ENCODE results near the gene RSU1.

Gene RSU1

DNA sequence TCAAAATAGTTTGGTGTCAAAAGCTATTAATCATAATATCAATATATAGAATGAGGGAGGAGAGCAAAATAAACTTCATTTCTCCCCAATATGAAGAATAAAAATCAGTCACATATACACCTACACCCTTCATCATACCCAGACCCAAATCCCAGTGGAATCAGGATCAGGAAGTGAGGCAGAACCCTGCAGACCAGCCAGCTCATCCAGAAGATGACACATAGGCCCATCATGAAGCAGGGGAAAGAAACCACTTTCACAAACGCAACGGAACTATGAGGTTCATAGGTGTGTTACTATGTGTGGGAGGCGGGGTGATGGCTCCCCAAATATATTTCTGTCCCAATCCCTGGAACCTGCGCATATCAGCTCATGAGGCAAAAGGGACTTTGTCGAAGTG is 89.0 kb downstream of the RSU1 start:
- DNase-seq: no peak

DNA sequence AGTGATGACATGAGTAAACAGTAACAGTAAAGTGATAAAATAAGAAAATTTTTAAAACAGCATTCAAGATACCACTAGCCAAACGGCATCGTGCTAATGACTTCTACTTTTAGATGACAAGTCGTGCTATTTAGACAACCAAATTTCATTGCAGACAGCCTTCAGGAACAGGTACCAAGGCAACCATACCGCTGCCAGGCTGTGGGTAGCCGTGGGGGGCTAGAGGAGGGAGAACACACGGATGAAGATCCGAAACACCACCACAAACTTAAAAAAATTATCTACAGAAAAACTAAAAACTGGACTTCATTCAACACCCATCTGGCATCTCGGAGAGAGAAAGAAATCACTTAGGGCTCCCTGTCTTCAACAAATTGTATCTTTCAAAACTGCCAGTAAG is 89.6 kb downstream of the RSU1 start:
- no peak for DNase-seq

DNA sequence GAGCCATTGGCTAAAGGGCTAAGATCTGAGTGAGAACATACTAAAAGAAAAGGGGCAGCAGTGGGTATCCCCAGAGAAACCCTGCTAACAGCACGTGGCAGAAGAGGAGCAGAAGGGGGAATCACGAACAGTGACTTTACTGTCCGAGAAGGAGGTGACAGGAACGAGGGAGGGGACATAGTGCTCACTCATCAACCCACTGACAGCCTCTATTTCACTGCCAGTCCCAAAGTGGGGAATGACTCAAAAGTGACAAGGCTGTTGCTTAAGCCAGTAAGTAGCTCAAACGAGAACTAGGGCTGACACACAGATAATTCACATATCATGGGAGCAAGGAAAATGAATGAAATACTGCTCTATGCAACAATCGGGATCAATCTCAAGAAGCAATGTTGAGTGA is 92.7 kb downstream of the RSU1 start:
- no peak for DNase-seq

DNA sequence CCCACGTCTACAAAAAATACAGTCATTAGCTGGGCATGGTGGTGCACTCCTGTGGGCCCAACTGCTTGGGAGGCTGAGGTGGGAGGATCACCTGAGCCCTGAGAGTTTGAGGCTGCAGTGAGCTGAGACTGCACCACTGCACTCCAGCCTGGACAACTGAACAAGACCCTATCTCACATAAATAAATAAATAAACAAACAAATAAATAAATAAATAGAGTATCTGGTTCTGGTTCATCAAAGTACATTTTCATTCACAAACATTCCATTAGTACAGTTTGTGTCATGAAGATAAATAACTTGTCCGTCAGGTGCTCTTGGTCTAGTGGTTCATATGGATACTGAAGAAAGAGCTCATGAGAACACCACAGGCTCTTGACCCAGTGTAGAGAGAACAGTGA is 96.4 kb downstream of the RSU1 start:
- DNase-seq: no peak

DNA sequence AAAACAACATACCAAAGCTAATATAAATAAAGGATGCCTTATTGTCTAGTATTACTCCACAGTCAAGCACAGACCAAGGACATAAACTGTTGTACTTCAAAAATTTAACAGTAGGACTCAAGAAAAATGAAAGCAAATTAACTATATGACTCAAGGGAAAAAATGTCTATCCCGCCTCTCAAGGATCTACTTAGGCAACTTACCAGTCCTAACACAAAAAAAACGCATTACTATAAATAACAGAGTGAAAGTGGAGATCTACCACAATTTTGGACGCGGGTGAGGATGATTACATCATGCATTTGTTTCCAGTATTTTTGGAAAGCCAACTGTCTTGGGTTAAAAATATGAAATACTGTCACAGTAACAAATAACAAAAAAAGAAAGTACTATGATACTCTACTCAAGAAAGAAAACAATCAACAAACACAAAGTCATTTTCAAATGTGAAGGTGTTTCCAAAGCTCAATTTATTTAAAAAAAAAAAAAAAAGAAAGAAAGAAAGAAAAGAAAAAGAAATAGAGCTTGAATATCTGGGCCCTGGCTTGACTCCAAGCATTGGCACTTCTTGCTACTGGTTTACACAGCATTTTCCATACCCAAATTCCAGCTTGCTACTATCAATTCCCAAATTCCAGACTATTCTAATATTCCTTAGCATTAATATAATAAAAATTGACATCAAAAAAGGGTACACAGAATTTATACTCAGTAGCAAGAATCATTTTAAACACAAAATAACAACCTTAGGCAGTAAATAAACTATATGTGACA is 99.4 kb downstream of the RSU1 start:
- DNase-seq: no peak

DNA sequence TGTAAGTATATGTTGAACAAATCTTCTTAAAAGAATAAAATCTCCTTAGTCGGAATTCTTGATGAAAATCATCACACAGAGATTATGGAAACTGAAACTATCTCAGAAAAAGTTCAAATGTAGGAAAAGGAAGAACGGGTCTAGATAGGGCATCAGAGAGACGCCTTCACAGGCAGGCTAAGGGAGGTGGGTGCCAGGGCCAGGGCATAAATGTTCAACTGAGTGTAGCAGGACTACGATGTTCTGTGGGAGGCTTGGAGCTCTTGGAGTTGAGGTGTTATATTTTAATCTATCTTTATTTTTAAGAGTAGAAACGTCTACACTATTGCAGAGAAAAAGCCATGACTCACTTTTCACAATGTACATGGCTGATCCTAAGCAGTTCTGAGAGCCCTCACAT is 101.2 kb downstream of the RSU1 start:
- no peak for DNase-seq

DNA sequence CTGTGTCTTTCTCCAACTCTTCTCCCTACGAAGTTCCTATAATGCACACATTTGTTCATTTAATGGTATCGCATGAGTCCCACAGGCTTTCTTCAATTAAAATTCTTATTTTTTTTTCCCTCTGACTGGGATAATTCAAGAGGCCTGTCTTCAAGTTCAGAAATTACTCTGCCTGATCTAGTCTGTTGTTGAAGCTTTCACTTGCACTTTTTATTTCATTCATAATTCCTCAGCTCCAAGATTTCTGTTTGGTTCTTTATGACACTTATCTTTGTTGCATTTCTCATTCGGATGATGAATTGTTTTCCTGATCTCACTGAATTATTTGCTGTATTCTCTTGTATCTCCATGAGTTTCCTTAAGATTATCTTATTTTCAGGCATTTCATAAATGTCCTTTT is 103.9 kb downstream of the RSU1 start:
- no peak for DNase-seq

DNA sequence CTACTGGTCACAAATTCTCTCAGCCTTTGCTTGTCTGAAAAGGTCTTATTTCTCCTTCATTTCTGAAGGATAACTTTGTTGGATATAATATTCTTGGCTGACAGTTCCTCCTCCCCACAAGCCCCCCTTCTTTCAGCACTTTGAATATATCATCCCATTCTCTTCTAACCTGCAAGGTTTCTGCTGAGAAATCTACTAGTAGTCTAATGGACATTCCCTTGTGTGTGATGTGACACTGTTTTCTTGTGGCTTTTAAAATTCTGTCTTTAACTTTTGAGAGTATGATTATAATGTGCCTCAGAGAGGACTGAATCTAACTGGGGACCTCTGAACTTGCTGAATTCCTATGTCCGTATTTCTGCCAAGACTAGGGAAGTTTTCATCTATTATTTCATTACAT is 104.3 kb downstream of the RSU1 start:
- no peak for DNase-seq

DNA sequence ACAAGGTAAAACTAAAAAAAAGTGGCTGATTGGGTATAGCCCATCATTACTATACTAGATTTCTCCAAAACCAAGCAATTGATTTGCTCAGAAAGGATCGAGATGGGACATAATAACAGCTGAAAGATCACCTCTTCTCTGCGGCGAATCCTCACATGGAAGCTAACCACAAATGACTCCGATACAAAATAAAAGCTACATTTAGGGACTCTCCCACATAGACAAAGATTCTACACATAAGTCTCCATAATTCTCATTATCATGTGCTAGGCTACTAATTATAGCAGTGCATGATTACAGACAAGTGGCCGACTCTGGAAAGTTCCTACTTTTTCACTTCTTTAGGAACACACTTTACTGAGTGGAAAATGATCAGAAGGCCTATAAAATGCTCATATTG is 116.9 kb downstream of the RSU1 start:
- DNase-seq: no peak

DNA sequence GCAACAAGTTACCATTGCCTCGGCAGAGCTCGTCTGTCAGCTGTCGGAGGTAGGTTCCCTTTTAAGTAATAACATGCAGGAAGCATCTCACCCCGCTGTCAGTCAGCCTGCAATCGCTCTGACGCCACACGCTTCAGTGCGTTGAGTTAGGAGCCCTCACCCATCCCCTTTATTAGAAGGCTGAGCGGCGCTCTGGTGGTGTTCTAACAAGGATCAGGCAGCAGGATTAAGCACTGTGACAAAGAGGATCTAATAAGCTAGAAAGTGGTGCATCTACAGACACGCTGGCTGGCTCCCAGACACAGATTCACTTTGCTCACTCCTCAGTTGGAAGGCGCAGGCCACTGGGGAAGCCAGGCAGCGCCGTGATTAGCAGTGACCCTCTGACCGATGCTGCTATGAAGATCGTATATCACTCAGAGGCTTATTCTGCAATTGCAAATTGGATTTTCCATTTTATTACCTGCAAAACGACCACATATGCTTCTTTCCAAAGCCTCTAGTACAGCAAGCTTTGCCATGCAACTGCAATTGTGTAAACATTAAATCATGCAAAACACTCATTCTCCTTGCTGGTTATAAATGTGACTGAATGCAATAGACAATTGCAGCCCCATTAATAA is 117.7 kb downstream of the RSU1 start:
- DNase-seq: no peak

DNA sequence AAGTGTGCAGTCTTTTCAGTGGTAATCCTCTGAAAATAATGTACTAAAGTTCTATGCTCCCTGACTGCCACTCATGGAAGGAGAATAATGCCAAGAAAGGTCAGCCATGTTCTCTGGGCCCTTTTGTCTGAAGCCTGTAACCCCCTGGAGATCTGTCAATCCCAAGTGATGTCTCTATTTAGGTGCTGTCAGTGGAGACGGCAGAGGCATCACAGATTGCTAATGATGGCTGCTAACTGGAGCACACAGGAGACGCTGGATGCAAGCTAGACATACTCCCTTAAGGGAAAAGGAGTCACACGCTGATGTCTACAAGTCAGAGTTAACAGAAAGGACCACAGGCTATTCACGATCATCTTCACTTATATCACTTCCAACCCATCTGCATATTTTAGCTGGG is 118.8 kb downstream of the RSU1 start:
- no peak for DNase-seq

DNA sequence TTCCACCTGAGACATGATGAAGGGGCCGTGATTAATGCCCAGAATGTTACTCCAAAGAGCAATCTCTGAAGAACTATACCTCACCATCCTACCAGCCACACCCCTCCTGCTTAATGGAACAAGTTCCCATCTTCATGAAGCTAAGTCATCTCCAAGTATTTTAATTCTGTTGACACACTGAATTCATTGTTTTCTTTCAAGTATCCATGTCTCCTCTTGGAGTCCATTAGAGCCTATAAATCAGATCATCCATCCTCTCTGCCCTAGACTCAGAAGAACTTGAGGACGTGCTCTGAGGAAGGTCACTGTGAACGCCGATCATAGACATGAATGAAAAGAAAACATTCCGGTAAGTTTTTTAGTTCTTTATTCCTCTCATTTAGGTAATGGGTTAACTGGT is 126.8 kb downstream of the RSU1 start:
- DNase-seq: no peak

DNA sequence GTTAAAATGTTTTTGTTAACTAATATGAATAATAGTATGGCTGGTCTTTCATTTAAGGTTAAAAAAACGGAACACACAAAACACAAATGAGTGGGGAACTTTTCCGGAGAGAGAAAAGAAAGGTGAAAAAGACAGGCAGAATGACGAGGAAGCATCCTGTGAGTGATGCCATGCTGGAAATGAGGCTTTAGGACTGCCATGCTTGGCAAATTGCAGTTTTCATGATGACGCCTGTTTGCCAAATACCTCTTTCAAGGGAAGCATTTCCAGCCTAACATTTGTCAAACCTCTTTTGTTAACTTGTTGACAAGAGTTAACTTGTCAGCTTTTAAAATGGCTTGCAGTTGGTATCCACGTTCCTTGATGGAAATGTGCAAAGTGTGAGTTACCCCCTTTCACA is 127.5 kb downstream of the RSU1 start:
- no peak for DNase-seq

DNA sequence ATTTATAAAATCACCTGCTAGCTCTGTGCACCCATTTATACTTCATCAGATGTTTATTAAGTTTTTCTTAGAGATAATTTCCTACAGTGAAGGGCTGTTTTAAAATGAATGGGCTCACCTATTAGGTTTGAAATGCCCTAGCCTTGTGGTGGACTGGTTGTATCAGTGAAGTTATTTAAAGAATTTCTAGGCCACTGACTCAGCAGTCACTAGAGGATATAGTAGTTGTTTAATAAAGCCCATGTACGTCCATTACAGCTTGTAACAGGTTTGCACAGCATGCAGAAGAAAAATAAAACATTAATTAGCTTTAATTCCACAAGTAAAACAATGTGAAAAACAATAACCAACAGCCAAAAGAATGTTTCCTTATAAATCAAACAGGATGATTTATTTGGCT is 128.0 kb downstream of the RSU1 start:
- no peak for DNase-seq

DNA sequence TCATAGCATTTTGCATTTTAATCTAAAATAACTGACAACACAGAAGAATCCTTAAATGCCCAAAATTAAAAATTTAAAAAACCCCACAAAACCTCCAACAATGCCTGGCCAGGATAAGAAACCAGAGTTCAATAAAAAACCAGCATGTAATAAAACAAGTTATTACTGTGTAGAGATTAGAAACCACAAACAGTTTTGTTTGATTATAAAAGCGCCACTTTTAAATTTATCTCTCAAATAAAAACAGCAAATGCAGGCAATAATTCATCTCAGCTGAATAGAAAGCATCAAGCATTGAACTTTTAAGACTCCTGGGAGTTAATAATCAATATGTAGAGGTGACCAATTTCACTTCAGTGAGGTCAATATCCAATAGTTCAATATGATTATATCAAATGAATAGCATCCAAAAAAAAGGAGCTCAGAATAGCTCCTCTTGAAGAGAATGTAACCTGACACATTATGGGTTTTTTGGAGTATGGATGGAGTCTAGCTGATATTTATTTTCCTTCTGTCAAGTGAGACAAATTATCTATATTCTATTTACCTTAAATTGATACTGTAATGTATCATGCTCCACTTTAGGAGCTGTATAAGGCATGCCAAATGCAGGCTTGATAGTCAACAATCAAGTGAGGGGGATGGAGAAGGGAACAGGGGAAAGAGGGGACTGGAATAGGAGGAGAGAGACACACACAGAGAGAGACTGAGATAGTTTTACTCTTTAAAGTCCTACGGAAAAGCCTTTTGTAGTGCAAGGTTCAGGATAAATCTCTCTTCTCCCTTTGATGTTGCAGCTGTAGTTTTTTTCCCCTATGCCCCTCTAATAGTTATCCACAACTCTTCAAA is 130.9 kb downstream of the RSU1 start:
- no peak for DNase-seq

DNA sequence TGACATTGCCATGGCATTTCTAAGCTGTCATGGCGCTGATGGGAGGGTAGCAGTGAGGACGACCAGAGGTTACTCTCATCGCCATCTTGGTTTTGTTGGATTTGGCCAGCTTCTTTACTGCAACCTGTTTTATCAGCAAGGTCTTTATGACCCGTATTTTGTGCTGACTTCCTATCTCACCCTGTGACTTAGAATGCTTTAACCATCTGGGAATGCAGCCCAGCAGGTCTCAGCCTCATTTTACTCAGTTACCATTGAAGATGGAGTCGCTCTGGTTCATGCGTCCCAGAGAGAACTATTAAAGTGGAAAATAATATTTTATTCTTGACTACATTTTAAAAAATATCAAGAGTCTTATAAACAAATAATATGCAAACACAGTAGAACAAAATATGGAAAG is 131.7 kb downstream of the RSU1 start:
- DNase-seq: no peak

DNA sequence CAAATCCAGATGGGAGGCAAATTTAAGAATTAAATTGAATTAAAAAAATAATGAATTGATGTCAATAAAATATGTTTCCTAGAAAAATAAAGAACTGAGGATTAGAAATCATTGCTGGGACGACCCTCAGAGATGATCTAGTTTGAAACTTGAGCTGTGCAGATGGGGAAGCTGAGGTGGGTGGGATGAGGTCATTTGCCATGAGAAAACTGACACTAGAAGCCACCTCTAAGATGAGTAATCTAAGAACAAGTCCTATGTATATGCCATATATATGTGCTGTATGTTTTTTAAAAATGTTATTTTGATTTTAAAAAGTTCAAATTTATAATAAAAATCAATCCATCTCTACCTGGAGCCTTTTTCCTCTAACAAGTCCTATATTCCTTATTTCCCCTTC is 135.7 kb downstream of the RSU1 start:
- no peak for DNase-seq

DNA sequence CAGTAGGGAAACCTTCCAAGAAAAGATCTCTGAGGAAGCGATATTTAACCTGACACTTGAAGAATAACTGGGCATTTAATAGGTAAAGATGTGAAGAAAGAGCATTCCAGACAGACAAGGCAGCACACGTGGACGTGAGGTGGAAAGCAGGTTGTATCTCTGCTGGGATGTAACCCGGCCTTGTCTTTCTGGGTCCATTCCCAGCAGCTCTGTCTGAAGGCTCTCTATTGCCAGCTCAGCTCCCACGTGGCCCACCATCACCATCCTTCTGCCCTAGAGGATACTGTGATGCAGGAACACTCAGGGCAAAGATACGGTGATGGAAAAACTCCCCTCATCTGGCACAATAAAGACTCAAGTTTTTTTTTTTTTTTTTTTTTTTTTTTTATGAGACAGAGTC is 137.7 kb downstream of the RSU1 start:
- no peak for DNase-seq

DNA sequence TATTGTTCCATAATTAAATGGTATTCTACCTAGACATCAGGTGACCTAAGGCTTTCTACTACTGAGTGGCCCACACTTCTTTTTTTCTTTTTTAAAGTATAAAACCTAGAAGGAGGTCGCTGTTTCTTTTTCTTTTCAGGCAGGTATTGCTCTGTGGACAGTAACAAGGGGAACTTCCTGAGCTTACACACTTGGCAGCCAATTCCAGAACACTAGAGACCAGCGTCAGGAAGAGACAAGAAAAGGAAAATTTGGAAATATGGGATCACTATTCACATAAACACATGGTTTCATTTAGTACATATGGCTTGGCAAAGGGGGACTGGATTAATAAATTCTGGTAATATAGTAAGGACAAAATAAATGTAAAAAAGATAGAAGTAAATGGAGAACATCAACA is 141.9 kb downstream of the RSU1 start:
- no peak for DNase-seq

DNA sequence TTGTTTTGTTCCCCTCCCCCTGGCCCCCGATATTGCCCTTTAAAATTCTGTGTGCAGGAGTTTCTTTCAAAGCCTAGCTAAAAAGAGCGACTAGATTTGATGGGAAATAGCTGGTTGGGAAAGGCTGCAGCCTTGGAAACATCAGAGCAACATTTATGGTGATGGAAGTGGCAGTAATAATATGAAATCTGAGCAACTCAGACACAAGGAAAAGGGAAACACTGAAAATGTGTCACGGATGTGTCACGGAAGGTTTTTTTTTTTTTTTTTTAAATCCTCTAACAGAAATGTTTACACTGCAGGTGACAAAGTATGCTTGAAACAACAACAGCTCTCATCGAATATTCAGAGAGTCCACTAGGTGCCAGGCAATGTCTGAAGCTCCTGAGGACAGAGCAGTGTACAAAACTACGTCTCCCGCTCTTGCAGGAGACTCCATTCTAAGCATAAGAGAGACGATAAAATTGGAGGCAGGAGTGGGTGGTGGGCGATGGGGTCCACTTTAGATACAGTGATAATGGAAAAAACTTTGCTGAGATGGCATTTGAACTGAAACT is 143.0 kb downstream of the RSU1 start:
- no peak for DNase-seq

DNA sequence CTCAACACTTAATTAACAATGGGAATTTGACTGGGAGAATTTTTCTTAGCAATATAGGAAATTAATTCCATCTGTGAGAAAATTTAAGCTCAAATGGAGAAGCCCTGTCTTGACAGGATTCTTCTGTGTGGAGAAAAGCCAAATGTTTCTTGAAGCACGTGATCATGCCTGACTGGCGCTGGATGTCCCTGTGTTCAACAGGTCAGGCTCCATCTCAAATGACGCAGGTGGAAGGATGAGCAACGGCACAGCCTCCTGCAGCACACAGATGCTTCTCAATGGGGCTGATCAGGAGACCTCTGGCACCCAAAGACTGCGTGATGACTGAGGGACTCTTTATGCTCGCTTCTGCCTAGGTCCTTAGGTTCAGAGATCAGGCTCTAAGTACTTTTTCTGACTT is 143.8 kb downstream of the RSU1 start:
- DNase-seq: no peak

DNA sequence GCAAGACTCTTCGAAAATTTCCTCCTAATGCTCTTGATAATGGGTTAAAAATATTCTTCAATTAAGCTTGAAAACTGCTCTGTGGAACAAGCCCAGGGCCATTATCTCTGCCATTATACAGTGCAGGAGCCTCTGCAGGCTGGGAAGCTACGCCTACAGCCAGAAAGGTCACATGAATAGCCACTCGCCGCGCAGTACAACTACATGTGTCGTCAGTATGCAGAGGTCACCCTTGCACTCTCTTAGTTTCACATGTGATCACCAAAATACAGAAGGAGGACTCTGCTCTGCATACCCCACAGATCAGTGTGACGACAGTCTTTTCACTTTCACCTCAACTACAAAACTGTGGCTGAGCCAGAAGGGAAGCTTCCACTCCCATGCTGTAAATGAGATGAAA is 153.8 kb downstream of the RSU1 start:
- no peak for DNase-seq

DNA sequence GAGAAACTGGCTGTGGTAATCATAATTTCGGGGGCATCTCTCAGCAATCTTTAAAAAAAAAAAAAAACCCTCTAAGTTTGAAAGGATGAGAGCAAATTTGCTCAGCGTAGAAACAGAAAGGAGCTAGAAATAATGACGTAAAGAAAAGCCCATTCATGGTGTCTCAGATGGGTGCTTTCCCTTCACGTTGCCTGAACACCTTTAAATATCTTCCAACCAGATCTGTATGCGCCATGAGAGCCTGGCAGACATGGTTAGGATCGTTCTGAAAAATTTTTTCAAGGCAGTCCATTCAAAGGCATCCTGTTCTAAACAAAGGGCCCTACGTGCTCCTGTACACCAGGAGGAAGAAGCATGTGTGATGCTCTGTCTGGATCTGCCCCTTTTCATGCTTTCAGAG is 154.3 kb downstream of the RSU1 start:
- DNase-seq: no peak

DNA sequence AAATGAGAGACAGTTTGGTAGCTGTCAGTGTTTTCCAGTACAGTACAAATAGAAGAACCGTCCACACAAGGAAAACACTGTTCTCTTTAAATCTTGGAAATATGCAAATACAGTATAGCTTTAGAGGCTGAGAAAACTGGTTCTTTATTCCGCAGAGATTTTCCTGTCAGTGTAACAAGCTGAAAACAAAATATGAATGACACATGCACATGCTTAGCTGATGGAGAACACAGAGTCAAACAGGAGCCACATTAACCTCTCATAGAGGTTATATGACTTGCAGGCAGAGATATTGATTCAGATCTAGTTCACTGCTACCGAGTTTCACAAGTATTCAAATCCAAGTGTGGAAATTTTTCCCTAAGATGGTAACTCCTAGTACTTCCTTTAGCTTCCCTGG is 160.3 kb downstream of the RSU1 start:
- DNase-seq: peak; percentile 58

Data from NCI-H1048 (cell line).